Fibroblast of lung (primary cell): Measurements from ENCODE around the gene CADM2.

ENCODE experiments used
- CTCF ChIP-seq, 2 donors: IDR thresholded peaks in 1 of 2; conservative IDR thresholded peaks in 1 of 2; 1 replicate in 1 of 2; 2 replicates in 1 of 2; pipeline ENCODE4 v1.5.1; 2011 to 2012; ENCODE audit warnings: low read length in 2 of 2, control low read depth in 1 of 2, inconsistent platforms in 1 of 2, low read depth in 1 of 2, mild to moderate bottlenecking in 1 of 2
- EZH2 ChIP-seq: IDR thresholded peaks from 2 replicates; pipeline ENCODE4 v1.5.1; 2012; ENCODE audit warnings: low read length, control low read depth, mild to moderate bottlenecking; ENCODE audit errors: missing control alignments

- TF ChIP-seq EZH2 (no peak), CTCF (conservative IDR thresholded peaks at IDR 0.05 in 1 of 2, IDR thresholded peaks at IDR 0.05 in 1 of 2; ENCODE audit: low read depth in 1 of 2, low read length in 2 of 2) (no peak)
Measured at GRCh38 chr3:85851071-85851470, 892.3 kb downstream of the CADM2 start.
